ENCODE data around the gene TTBK1.

Gene TTBK1

DNA sequence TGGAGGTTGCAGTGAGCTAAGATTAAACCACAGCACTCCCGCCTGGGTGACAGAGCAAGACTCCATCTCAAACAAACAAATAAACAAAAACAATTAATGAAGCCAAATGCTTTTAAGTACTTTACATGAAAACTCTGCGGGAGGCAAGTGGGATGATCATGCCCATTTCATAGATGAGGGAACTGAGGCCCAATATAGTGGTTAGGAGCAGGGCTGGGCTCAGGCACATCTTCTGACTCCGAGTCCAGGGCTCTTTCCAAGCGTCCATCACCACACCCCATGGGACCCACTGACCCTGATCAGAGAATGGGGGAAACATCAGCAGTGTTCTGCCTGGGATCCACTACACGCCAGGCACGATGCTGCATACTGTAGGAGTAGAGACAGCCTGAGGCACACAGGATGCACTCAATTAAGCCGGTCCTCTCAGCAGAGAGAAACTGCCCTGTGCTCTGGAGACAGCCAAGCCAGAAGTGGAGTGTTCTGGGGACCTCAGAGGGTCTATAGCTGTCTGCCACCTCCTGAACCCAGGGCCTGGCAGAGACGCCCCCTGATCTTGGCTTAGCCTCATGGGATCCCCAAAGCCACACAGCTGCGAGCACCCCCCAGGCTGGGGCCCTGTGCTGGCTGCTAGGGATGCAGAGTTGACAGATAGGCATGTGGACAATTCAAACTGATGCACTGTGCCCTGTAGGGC, 13.5 kb downstream of the TTBK1 start:
- no peak for DNase-seq

DNA sequence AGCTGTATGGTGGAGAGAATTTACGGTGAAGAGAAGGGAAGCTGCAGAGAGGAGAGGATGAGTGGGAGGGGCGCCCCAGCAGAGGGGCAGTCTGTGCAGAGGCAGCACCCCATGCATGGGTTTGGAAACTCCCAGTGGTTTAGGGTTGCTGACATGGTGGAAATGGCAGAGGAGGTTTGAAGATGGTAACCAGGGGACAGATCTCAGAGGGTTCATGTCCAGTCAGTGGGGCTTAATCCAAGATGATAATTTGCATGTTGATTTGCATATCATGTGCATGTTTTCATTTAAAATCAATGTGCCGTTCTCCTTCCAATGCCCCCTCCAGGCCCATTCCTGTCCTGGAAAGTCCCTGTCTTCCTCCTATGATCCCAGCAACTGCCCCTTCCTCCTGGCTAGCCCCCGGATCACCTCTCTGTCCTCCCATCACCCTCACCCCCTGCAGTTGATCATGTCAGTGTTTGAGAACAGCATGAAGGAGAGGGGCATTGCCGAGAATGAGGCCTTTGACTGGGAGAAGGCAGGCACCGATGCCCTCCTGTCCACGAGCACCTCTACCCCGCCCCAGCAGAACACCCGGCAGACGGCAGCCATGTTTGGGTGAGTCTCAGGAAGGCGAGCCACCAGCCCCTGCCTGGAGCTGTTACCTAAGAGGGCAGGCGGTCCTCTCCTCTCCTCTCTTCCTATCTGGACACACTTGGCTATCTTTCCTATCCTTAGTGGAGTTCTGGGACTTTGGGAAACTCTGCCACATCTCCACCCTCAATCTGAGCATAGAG, 14.3 kb downstream of the TTBK1 start:
- DNase-seq, result no peak

DNA sequence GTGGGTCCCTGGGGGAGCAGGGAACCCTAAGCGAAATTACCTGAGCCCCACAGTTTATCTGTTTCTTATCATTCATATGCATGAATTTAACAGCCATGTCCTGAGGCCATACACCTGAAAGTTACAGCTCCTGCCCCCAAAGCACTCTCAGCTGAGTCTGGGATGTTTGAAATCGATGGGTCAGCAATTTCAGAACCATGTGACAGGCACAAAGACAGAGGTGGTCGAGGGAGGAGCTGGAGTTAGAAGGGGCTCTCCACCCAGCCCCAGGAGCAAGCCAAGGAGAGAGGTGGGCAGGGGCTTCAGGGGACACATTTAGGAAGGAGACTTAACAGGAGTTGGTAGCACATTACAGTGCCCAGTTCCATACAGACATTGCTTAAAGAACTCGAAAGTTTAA, 14.9 kb downstream of the TTBK1 start:
- no peak for DNase-seq

GRCh38 chr6:43258807-43259686, 15.8 kb downstream of the TTBK1 start:
- no peak for DNase-seq

GRCh38 chr6:43260791-43261190, 17.5 kb downstream of the TTBK1 start:
- no peak for DNase-seq

- no peak for DNase-seq
Measured at GRCh38 chr6:43261198-43261597, 17.9 kb downstream of the TTBK1 start.

DNA sequence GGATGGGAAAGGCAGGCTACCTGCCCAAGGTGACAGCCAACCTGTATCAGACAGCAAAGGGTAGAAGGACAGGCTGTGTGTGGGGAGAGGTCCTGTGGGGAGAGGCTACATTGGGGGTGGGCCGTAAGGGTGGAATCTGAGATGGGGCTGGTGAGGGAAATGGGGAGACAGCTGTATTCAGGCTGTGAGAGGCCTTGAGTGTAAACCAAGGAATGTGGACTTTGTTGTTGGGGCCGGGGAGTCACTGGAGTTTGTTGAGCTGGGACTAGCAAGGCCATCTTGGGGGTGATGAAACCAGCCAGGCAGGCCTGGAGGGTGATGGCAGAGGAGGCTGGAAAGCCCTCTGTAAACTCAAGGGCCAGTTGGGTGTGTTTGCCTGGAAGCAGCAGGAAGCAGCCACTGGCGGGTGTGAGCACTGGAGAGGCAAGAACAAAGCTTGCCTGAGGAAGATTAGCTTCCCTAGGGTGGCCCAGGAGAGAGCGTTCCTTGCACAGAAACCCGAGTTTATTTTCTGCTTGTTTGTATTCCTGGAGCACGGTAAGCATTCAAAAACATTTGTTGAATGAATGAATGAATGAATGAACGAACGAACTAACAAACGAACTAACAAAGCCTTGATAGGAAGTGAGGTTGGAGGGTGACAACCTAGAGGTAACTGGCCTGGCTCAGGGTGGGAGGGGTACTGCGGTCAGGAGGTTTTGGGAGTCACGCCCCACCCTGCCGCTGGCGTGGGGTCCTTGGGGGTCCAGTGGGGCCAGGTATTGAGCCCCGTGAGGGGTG, 18.9 kb downstream of the TTBK1 start:
- no peak for DNase-seq

DNA sequence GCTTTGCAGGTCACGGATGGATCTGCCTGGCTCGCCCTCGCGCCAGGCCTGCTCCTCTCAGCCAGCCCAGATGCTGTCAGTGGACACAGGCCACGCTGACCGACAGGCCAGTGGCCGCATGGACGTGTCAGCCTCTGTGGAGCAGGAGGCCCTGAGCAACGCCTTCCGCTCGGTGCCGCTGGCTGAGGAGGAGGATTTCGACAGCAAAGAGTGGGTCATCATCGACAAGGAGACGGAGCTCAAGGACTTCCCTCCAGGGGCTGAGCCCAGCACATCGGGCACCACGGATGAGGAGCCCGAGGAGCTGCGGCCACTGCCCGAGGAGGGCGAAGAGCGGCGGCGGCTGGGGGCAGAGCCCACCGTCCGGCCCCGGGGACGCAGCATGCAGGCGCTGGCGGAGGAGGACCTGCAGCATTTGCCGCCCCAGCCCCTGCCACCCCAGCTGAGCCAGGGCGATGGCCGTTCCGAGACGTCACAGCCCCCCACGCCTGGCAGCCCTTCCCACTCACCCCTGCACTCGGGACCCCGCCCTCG, 19.6 kb downstream of the TTBK1 start:
- DNase-seq, result no peak

- DNase-seq, result peak; percentile 24
Measured at GRCh38 chr6:43263314-43264178, 20.3 kb downstream of the TTBK1 start.

DNA sequence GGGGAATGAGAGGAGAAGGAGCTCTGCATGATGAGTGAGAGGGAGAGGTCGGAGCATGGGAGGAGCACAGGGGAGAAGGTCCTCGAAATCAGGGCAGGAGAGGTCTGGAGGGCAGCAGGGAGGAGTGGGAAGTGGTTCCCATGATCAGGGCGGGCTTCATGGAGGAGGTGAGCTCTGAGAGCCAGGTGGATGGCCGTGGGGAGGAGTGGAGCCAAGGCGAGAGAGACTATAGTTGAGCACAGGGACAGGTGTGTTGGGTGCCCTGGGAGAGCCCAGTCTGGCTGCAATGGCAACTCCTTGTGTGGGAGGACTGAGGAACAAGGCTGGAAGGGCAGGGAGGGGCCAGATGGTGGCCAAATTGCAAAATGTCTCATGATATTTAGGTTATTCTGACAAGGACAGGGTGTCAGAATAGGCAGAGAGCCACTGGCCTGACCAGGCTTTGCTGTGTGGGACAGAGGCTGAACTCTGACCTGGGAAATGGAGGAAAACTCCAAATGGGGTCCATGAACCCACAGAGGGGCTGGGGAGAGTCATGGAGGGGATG, 21.4 kb downstream of the TTBK1 start:
- DNase-seq, result no peak

GRCh38 chr6:43265564-43265963, 22.3 kb downstream of the TTBK1 start:
- DNase-seq, result no peak

GRCh38 chr6:43267619-43268354, 24.5 kb downstream of the TTBK1 start:
- DNase-seq, result no peak

GRCh38 chr6:43268355-43268700, 25.0 kb downstream of the TTBK1 start:
- no peak for DNase-seq

DNA sequence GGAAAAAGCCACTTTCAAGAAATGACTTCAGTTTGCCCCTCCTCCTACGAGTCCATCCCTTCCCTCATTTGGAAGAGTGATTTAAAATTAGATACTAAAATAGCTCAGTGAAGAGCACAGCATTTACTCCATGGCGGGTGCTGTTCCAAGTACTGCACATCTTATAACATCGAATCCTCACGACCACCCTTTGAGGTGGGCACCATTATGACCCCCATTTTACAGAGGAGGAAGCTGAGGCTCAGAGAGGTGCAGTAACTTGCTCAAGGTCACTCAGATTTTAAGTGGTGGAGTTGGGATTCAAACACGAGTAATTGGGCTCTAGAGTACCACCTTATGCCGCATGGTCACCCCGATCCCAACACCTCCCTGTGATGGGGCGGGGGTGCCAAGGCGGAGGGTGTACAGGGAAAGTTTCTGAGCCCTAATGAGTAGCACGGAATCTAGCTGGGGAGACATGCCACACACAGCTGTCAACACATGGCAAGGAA, 25.5 kb downstream of the TTBK1 start:
- DNase-seq, result no peak

GRCh38 chr6:43269273-43270007, 26.2 kb downstream of the TTBK1 start:
- no peak for DNase-seq

- peak; percentile 18 for DNase-seq
Measured at GRCh38 chr6:43271103-43271815, 28.0 kb downstream of the TTBK1 start.

GRCh38 chr6:43271944-43272343, 28.7 kb downstream of the TTBK1 start:
- no peak for DNase-seq

DNA sequence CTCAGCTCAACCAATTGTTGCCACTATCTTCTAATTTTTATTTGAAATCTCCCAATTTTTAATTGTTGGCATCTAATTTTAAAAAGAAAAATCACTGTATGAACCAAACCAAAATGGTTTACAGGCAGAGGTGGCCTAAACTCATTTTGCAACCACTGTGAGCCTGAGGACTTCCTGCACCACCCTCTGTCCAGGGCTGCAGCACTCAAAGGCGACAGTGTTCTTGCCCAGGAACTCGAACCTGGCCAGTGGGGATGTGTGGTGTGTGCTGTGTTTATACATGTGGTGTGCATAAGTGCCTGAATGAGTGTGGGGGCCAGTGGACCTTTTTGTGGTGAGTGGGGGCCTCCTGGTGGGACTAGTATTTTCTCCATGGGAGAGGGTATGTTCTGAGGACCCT, 30.4 kb downstream of the TTBK1 start:
- no peak for DNase-seq

Measured in NCI-H1436 (cell line).